Fibroblast of pulmonary artery (primary cell): Measurements from ENCODE around the gene TTC1.
"Not testable (repeated sequence)": the region's sequence is repeated elsewhere in the genome, so short reads cannot be mapped to it uniquely, and the experiment has no call there.

ENCODE experiments used
- DNase-seq: peaks from one replicate; pipeline ENCODE4 v3.0.0-alpha.2; 2010; ENCODE audit warnings: low read depth
- H3K4me3 ChIP-seq: replicated peaks from 2 replicates; pipeline ENCODE4 v1.5.1; 2011; ENCODE audit warnings: low read depth, mild to moderate bottlenecking, control low read depth, low read length, moderate library complexity
- CTCF ChIP-seq: IDR thresholded peaks from 2 replicates; pipeline ENCODE4 v1.5.1; 2011; ENCODE audit warnings: mild to moderate bottlenecking, control low read depth, low read length, inconsistent platforms; ENCODE audit errors: missing control alignments

The TTC1 gene

GRCh38 chr5:160064995-160065614, 56.2 kb downstream of the TTC1 start:
- no peak overlapping the region for H3K4me3 ChIP-seq

GRCh38 chr5:160069120-160069519, 60.2 kb downstream of the TTC1 start:
- not testable (repeated sequence) for H3K4me3 ChIP-seq, DNase-seq

More at GRCh38 chr5:160064995-160065614, 56.2 kb downstream of the TTC1 start:
- no peak for TF ChIP-seq CTCF
- DNase-seq = no peak

- peak overlapping the region; percentile 11 for H3K4me3 ChIP-seq
- peak; percentile 80 for DNase-seq
- TF ChIP-seq CTCF = no peak
Observed at GRCh38 chr5:160071516-160071915, 62.6 kb downstream of the TTC1 start.

- TF ChIP-seq CTCF = no peak
- no peak for DNase-seq
- H3K4me3 ChIP-seq = peak overlapping the region; percentile 11
Observed at GRCh38 chr5:160071916-160072315, 63.0 kb downstream of the TTC1 start.

- no peak for DNase-seq
- TF ChIP-seq CTCF = no peak
- no peak overlapping the region for H3K4me3 ChIP-seq
Observed at GRCh38 chr5:160075073-160075472, 66.1 kb downstream of the TTC1 start.

- DNase-seq = no peak
- TF ChIP-seq CTCF = no peak
- H3K4me3 ChIP-seq = no peak overlapping the region
Observed at GRCh38 chr5:160076997-160077396, 68.1 kb downstream of the TTC1 start.

- TF ChIP-seq CTCF = no peak
Observed at GRCh38 chr5:160079753-160080152, 70.8 kb downstream of the TTC1 start.

More at GRCh38 chr5:160079753-160080152, 70.8 kb downstream of the TTC1 start:
- H3K4me3 ChIP-seq = no peak overlapping the region
- no peak for DNase-seq
